Stimulated activated naive CD8-positive, alpha-beta T cell treated with anti-CD3 and anti-CD28 coated beads, Interleukin-15, Interleukin-2, amounts not matched to agents 100 U/mL and 50 U/mL, for 24 hours (primary cell): Measurements from ENCODE around the gene SUPT3H.
A peak's percentile ranks its signal among the peaks of the same experiment; 100 is the strongest.
"Not testable (repeated sequence)": the region's sequence is repeated elsewhere in the genome, so short reads cannot be mapped to it uniquely, and the experiment has no call there.

Experiments used
- ATAC-seq: fragments of 150-1000 bp; cut with Tn5 transposase; one replicate; pipeline ENCODE4 v1.10.0; 2021
- DNase-seq: peaks from one replicate; pipeline ENCODE4 v3.0.0; 2021

The SUPT3H gene

GRCh38 chr6:44955145-44955544, 422.6 kb downstream of the SUPT3H start:
- ATAC-seq = no peak
- DNase-seq = no peak

- no peak for ATAC-seq
- no peak for DNase-seq
These were observed 423.5 kb downstream of the SUPT3H start for GRCh38 chr6:44954281-44954680.

- ATAC-seq (no peak), DNase-seq (no peak)
These were observed 426.4 kb downstream of the SUPT3H start for GRCh38 chr6:44951253-44951747.

- DNase-seq (no peak), ATAC-seq (no peak)
These were observed 428.0 kb downstream of the SUPT3H start for GRCh38 chr6:44949596-44950201.

- DNase-seq (no peak), ATAC-seq (no peak)
These were observed 434.2 kb downstream of the SUPT3H start for GRCh38 chr6:44943541-44943940.

GRCh38 chr6:44942798-44943197, 434.9 kb downstream of the SUPT3H start:
- ATAC-seq (no peak), DNase-seq (no peak)

- DNase-seq = no peak
- ATAC-seq = no peak
These were observed 435.5 kb downstream of the SUPT3H start for GRCh38 chr6:44942201-44942600.

GRCh38 chr6:44940367-44940766, 437.4 kb downstream of the SUPT3H start:
- ATAC-seq = no peak
- DNase-seq = no peak

GRCh38 chr6:44935693-44936300, 441.9 kb downstream of the SUPT3H start:
- DNase-seq = no peak
- peak; percentile 67 for ATAC-seq

GRCh38 chr6:44933108-44933507, 444.6 kb downstream of the SUPT3H start:
- no peak for DNase-seq
- no peak for ATAC-seq

GRCh38 chr6:44932651-44933091, 445.1 kb downstream of the SUPT3H start:
- peak; percentile 62 for ATAC-seq
- DNase-seq = peak; percentile 34

GRCh38 chr6:44931385-44931784, 446.3 kb downstream of the SUPT3H start:
- no peak for ATAC-seq
- no peak for DNase-seq

- DNase-seq = no peak
These were observed 451.2 kb downstream of the SUPT3H start for GRCh38 chr6:44926556-44926955.

GRCh38 chr6:44925100-44925739, 452.5 kb downstream of the SUPT3H start:
- ATAC-seq (peak; percentile 88), DNase-seq (peak; percentile 10)

More at GRCh38 chr6:44926556-44926955, 451.2 kb downstream of the SUPT3H start:
- no peak for ATAC-seq

GRCh38 chr6:44923444-44923843, 454.3 kb downstream of the SUPT3H start:
- ATAC-seq (no peak), DNase-seq (no peak)

- ATAC-seq = no peak
- no peak for DNase-seq
These were observed 455.9 kb downstream of the SUPT3H start for GRCh38 chr6:44921798-44922197.

- no peak for ATAC-seq
These were observed 456.7 kb downstream of the SUPT3H start for GRCh38 chr6:44920952-44921491.

GRCh38 chr6:44918671-44919296, 458.9 kb downstream of the SUPT3H start:
- DNase-seq (no peak), ATAC-seq (no peak)

More at GRCh38 chr6:44920952-44921491, 456.7 kb downstream of the SUPT3H start:
- DNase-seq = no peak

- DNase-seq (no peak), ATAC-seq (no peak)
These were observed 460.3 kb downstream of the SUPT3H start for GRCh38 chr6:44917430-44917829.

GRCh38 chr6:44915111-44915510, 462.6 kb downstream of the SUPT3H start:
- ATAC-seq (no peak), DNase-seq (no peak)

GRCh38 chr6:44914141-44914540, 463.6 kb downstream of the SUPT3H start:
- ATAC-seq (no peak), DNase-seq (no peak)

- ATAC-seq (no peak), DNase-seq (no peak)
These were observed 471.0 kb downstream of the SUPT3H start for GRCh38 chr6:44906761-44907160.

GRCh38 chr6:44900358-44900757, 477.4 kb downstream of the SUPT3H start:
- not testable (repeated sequence) for DNase-seq, ATAC-seq
